Measurements from ENCODE around the gene ADARB1. TPM values are rescaled to one million over a fixed set of nuclear protein-coding genes. Genes with fewer than 3 reads are reported as not detected.

Gene ADARB1
- total and polyA plus RNA-seq, 8 donors: 3.2 to 33.9 (median 9.4) TPM

DNA sequence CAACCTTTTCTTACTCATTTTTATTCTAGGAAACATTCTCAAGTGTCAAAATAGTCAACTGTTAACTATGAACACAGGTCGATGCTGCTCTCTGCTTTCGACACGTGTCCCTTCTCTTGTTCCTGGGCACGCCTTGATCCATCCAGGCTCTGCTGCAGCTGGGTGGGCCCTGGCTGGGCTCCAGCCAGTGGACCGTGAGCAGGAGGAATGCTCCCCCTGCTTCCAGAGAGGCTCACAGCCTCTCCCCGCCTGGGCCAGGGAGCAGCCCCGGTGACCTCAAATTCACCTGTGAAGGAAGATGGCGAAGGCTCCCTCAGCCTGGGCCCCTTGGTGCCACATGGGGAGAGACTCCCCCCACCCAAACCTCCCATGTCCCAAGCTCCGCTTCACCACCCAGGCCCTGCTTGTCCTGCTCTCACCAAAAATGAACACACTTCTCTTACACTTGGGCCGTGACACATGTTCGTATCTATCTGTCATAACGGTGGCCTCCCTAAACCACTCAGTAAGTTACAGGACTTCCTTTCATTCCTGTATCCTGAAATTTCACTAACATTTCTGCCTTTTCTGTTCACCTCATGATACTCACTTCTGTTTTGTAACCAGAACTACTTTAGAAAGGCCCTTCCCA, 24.6 kb upstream of the ADARB1 start:
- peaks cover 0 to 21% (median 7%) of the 10 kb centered on the region in 4 donors for H3K4me1 ChIP-seq
- H3K4me3 ChIP-seq: no peak overlapping the region
- peak in 1 of 2 donors; percentile 62 for DNase-seq
- WGBS, 5 donors: 58 to 69% (median 64%) methylated on average over 10 to 12 of the region's 12 CpGs
- H3K27me3 ChIP-seq: peaks cover 0 to 17% (median 3%) of the 10 kb centered on the region in 3 donors
- no peaks in the 10 kb centered on the region for H3K36me3 ChIP-seq
- TF ChIP-seq, protein P1, sequence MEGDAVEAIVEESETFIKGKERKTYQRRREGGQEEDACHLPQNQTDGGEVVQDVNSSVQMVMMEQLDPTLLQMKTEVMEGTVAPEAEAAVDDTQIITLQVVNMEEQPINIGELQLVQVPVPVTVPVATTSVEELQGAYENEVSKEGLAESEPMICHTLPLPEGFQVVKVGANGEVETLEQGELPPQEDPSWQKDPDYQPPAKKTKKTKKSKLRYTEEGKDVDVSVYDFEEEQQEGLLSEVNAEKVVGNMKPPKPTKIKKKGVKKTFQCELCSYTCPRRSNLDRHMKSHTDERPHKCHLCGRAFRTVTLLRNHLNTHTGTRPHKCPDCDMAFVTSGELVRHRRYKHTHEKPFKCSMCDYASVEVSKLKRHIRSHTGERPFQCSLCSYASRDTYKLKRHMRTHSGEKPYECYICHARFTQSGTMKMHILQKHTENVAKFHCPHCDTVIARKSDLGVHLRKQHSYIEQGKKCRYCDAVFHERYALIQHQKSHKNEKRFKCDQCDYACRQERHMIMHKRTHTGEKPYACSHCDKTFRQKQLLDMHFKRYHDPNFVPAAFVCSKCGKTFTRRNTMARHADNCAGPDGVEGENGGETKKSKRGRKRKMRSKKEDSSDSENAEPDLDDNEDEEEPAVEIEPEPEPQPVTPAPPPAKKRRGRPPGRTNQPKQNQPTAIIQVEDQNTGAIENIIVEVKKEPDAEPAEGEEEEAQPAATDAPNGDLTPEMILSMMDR (IDR thresholded peaks at IDR 0.05): no peak
- peak overlapping the region in 4 of 5 donors; percentile 73 to 93 (median 78) for H3K27ac ChIP-seq
- intact Hi-C loops (cut with DNase I; ENCODE audit: low total_unique reads): no loop called here
- peaks cover 0 to 20% (median 14%) of the 10 kb centered on the region in 4 donors for H3K9me3 ChIP-seq

DNA sequence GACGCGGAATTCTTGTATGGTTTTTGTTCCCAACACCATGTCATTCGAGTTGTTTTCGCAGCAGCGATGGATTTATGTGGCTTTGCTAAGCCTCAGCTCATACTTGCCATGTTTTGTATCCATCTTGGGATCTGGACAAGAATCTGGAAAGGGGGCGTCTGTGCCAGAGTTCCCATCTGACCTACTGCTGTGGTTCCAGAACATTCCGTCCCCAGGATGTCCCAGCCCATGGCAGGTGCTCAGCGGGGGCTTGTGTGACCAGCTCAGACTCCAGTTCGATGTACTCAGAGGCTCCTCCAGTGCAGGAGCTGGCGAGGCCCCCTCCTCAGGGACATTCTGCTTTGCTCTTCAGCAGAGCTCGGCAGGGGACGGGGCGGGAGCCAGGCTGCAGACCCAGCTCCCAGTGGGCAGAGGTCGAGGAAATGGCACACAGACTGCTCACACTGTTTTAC, 24.0 kb upstream of the ADARB1 start:
- H3K27ac ChIP-seq: peak overlapping the region in 4 of 5 donors; percentile 74 to 93 (median 80)
- 76 to 80% (median 79%) methylated on average over 11 to 14 of the region's 14 CpGs for WGBS, 5 donors

DNA sequence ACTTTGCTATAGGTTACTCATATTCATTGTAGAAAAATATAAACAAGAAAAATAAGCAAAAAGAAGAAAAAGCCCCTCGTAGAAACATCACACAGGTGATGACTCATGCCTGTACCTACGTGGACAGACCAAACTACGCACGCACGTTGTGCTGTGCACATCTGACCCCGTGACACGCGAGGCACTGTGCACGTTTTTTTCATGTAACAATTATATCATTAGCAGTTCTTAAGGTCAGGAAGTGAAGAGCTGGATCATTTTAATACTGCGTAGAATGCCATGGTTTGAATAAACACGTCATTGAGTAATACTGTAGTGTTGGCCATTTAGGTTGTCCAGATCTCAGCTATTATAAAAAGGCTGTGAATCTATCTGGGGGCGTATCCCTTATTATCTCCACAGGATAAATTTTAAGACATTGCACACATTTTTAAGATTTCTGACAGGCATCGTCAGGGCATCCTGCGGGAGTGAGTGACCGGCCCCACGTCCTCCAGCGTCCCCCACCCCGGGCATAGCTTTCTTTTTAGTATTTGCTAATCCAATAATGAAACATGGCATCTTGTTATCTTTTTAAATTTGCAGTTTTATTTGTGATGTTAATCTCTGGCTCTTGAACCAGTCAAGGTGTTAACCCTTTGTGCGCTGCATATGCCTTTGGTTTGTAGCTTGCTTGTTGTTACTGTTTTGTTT, 23.4 kb upstream of the ADARB1 start:
- peaks cover 0 to 23% (median 3%) of the 10 kb centered on the region in 3 donors for H3K27me3 ChIP-seq
- peak; percentile 99 for TF ChIP-seq EP300 (IDR thresholded peaks at IDR 0.05)
- peak; percentile 58 to 97 (median 62) for TF ChIP-seq POLR2AphosphoS5 (IDR thresholded peaks at IDR 0.05)
- TF ChIP-seq, protein P1 (IDR thresholded peaks at IDR 0.05): no peak
- TF ChIP-seq POLR2A (IDR thresholded peaks at IDR 0.05): no peak
- H3K27ac ChIP-seq: peak overlapping the region in 4 of 5 donors; percentile 56 to 93 (median 80)
- peak in 1 of 2 donors; percentile 34 for DNase-seq
- no peaks in the 10 kb centered on the region for H3K36me3 ChIP-seq
- H3K9me3 ChIP-seq: peaks cover 0 to 18% (median 12%) of the 10 kb centered on the region in 4 donors
- H3K4me1 ChIP-seq: peaks cover 0 to 21% (median 8%) of the 10 kb centered on the region in 4 donors
- no peak overlapping the region for H3K4me3 ChIP-seq
- WGBS, 5 donors: 41 to 56% (median 54%) methylated on average over 19 of the region's 19 CpGs
- intact Hi-C loops (cut with DNase I; ENCODE audit: low total_unique reads): no loop called here

More for the DNA sequence above, 24.0 kb upstream of the ADARB1 start:
- peaks cover 0 to 19% (median 14%) of the 10 kb centered on the region in 4 donors for H3K9me3 ChIP-seq
- H3K4me1 ChIP-seq: peaks cover 0 to 21% (median 8%) of the 10 kb centered on the region in 4 donors
- intact Hi-C loops (cut with DNase I; ENCODE audit: low total_unique reads): no loop called here
- no peak overlapping the region for H3K4me3 ChIP-seq
- no peak for DNase-seq
- H3K27me3 ChIP-seq: peaks cover 0 to 22% (median 3%) of the 10 kb centered on the region in 3 donors
- peak; percentile 81 to 96 (median 86) for TF ChIP-seq POLR2AphosphoS5 (IDR thresholded peaks at IDR 0.05)
- no peak for TF ChIP-seq POLR2A (IDR thresholded peaks at IDR 0.05)
- peak; percentile 100 for TF ChIP-seq EP300 (IDR thresholded peaks at IDR 0.05)
- TF ChIP-seq, protein P1 (IDR thresholded peaks at IDR 0.05): no peak
- no peaks in the 10 kb centered on the region for H3K36me3 ChIP-seq

DNA sequence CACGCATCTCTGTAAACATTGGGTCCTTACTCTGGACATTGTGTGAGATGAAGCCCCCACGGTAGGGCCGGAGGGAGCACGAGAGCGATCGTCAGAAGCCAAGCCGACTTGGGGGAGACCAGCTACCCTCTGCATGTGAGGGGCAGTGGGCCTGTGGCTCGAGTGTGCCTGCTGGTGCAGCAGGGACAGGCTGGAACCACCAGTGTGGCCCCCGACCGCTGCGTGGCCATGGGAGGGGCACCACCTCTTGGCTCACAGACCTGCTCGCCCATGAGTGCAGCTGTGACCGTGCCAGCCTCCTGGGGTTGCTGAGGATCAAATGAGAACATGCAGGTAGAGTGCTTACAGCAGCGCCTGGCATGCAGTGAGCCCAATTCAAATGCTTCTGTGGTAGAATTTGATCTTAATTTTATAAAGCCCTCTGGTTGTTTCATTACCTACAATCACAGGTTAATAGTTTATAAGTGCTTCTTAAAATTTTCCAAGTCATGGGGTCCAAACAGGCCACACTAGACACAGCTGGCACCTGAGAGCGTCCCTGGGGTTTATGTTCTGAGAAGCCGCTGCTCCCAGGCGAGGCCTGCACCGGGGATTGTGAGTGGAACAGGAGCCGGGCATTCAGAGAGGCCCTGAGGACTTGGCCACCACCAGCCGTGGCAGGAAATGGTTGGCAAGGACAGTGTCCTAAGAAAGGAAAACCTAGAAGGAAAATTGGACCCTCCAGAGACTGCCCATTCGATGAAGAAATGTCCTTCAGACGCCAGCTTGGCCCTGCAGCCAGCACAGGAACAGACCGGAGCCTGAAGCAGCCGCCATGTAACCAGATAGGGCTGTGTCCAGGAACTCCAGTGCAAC, 22.6 kb upstream of the ADARB1 start:
- intact Hi-C loops (cut with DNase I; ENCODE audit: low total_unique reads): no loop called here
- TF ChIP-seq, protein P1 (IDR thresholded peaks at IDR 0.05): no peak
- no peak for TF ChIP-seq POLR2A (IDR thresholded peaks at IDR 0.05)
- 78 to 86% (median 85%) methylated on average over 22 to 24 of the region's 24 CpGs for WGBS, 5 donors

More for the DNA sequence above, 22.6 kb upstream of the ADARB1 start:
- peaks cover 0 to 21% (median 8%) of the 10 kb centered on the region in 4 donors for H3K4me1 ChIP-seq
- peak overlapping the region in 2 of 5 donors; percentile 77 to 93 for H3K27ac ChIP-seq
- peaks cover 0 to 23% (median 3%) of the 10 kb centered on the region in 3 donors for H3K27me3 ChIP-seq
- H3K9me3 ChIP-seq: peaks cover 0 to 12% (median 10%) of the 10 kb centered on the region in 4 donors
- no peaks in the 10 kb centered on the region for H3K36me3 ChIP-seq
- H3K4me3 ChIP-seq: no peak overlapping the region
- DNase-seq: no peak

Data from stomach (tissue), 9 donors.